IPS-15b (cell line): ENCODE results near the gene IFNA16.
"Not testable (repeated sequence)": the region's sequence is repeated elsewhere in the genome, so short reads cannot be mapped to it uniquely, and the experiment has no call there.

ENCODE experiments used
- H3K27me3 ChIP-seq: one replicate; pipeline ENCODE4 v1.6.1; 2013; ENCODE audit warnings: low read length; ENCODE audit not compliant: control insufficient read depth, insufficient read depth
- H3K36me3 ChIP-seq: one replicate; pipeline ENCODE4 v1.6.1; 2013; ENCODE audit warnings: low read length; ENCODE audit not compliant: control insufficient read depth, insufficient read depth
- H3K4me1 ChIP-seq: one replicate; pipeline ENCODE4 v1.6.1; 2013; ENCODE audit warnings: mild to moderate bottlenecking, low read length; ENCODE audit not compliant: control insufficient read depth, insufficient read depth
- H3K4me3 ChIP-seq: one replicate; pipeline ENCODE4 v1.5.1; 2013; ENCODE audit warnings: low read depth, low read length
- H3K9ac ChIP-seq: one replicate; pipeline ENCODE4 v1.6.1; 2013; ENCODE audit warnings: low read depth, mild to moderate bottlenecking, low read length
- H3K9me3 ChIP-seq: one replicate; pipeline ENCODE4 v1.6.1; 2013; ENCODE audit warnings: mild to moderate bottlenecking, low read length; ENCODE audit not compliant: control insufficient read depth, insufficient read depth

Gene IFNA16

DNA sequence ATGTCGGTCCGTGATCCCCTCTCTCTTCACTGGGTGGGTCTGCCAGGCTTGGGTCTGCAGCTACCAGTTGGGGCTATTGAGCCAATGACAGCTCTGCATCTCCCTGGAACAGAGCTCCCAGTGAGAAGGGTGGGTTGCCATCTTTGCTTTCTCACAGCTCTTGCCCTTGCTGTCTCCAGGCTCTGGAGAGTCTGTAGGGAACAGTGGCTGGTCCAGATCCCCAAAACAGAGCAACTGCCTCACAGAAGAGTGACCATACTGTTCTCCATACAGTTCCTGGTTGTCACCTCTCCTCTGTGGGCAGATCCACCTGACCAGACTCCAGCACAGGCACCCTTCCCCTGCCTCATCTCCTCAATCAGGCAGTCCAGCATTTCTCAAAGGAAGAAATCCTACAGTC lies 16.1 kb upstream of the IFNA16 start:
- H3K9ac ChIP-seq: no peak overlapping the region
- no peaks in the 10 kb centered on the region for H3K9me3 ChIP-seq
- H3K36me3 ChIP-seq: no peaks in the 10 kb centered on the region
- H3K27me3 ChIP-seq: no peaks in the 10 kb centered on the region
- no peaks in the 10 kb centered on the region for H3K4me1 ChIP-seq
- no peak overlapping the region for H3K4me3 ChIP-seq

DNA sequence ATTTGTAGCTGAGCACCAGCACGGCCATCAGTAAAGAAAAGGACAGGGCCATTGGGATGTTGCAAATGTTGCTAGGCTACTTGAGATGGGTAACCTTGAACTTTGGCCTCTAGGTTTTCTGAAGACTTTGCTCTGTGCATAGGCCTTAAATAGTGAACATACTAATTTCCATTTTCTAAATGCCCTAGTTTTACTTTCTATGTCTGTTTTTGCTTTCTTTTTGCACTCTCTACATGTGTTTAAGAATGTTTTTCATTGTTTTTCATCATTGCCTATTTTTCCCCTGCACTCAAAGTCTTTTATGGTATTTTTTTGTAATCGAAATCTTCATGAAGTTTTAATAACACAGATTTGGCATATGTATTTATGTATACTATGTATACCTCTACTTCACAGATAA lies 11.0 kb upstream of the IFNA16 start, which contains the start of gene IFNA17:
IFNA17 (minus strand) TSS at position 101 of the 400 bp plus-strand sequence; CDS start at position 52, 49 bp downstream.
- Histone ChIP-seq H3K9ac (no peak within 1 kb of the TSS), H3K4me1 (no peaks in the 10 kb centered on the region), H3K36me3 (no peaks in the 10 kb centered on the region), H3K27me3 (no peaks in the 10 kb centered on the region), H3K9me3 (no peaks in the 10 kb centered on the region), H3K4me3 (no peak within 1 kb of the TSS)

DNA sequence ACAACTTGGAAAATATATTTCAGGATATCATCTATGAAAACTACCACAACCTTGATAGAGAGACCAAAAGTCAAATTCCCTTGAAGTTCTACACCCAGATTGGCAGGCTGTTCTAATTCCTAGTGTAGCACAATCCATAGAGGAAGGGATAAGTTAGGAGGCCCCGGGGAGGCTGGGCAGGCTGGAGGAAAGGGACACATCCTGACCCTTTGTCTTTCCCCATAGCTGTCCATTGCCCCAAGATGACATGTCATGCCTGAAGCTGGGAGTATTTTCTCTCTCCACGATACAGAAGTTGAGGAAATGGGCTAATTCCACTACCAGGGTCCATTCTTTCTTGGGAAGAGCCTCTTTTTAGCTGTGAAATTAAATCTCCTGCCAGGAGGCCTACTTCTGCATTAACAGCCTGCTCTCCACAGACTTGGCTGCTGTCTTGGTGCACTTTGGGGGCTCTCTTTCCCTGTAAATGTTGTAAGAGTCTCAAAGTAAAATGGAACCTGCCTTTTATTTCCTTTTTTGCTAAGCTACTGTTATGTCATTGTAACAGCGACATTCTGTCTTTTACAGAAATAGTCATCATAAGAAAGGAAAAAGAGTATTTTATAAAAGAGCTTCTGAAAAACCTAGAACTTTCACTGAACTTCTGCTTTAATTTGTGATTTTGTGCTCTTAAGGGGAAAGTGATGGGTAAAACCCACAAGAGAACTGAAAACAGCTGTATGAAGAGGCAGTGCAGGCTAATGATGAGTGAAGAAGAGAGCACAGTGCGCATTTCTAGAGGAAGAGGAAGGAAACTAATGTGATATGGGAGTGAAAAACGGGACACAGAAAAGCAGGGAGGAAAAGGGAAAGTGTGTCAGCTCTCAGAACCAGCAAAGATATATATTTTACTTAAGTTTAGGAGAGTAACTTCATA lies 3.4 kb downstream of the IFNA16 start:
- not testable (repeated sequence) for H3K4me3 ChIP-seq, H3K4me1 ChIP-seq, H3K27me3 ChIP-seq, H3K9ac ChIP-seq, H3K9me3 ChIP-seq, H3K36me3 ChIP-seq

DNA sequence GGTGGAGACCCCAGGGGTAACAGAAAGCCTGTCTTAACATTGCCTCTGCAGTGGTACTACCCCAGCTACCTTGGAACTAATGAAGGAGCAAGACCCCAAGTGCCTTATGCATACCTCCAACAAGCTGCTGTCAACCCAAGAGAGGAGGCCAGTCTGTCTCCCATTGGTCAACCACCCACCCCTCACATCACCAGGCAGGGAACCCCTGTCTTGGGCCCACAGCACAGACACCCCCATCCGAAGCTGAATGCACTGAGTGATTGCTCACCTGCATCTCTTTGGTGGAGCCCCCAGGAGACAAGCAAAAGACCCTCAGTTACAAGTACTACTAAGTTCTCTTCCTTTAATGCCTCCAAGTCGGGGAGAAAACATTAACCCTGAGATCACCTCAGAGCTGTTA lies 5.0 kb downstream of the IFNA16 start:
- not testable (repeated sequence) for H3K27me3 ChIP-seq, H3K36me3 ChIP-seq, H3K9me3 ChIP-seq, H3K9ac ChIP-seq, H3K4me3 ChIP-seq, H3K4me1 ChIP-seq

- H3K9me3 ChIP-seq, H3K27me3 ChIP-seq, H3K9ac ChIP-seq, H3K4me3 ChIP-seq, H3K4me1 ChIP-seq, H3K36me3 ChIP-seq: not testable (repeated sequence)
These were observed 6.3 kb downstream of the IFNA16 start for GRCh38 chr9:21210782-21211181.

DNA sequence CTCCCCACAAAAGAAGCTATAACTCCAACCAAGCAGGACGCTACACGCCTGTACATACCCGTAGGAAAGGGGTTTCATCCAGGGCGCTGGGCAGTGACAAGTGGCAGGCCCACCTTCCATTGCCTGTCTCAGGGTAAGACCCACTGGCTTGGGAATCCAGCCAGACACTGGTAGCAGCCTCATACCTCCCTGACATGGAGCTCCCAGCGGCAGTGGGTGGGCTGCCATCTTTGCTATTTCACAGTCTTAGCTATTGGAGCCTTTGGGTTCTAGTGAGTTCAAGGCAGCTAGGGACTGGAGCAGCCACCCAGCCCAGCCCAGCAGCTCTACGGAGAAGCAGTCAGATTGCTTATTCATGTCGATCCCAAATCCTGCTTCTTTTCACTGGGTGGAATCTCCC lies 6.8 kb downstream of the IFNA16 start:
- H3K4me3 ChIP-seq: no peak overlapping the region
- H3K4me1 ChIP-seq: no peaks in the 10 kb centered on the region
- no peak overlapping the region for H3K9ac ChIP-seq
- no peaks in the 10 kb centered on the region for H3K27me3 ChIP-seq
- H3K36me3 ChIP-seq: no peaks in the 10 kb centered on the region
- no peaks in the 10 kb centered on the region for H3K9me3 ChIP-seq

DNA sequence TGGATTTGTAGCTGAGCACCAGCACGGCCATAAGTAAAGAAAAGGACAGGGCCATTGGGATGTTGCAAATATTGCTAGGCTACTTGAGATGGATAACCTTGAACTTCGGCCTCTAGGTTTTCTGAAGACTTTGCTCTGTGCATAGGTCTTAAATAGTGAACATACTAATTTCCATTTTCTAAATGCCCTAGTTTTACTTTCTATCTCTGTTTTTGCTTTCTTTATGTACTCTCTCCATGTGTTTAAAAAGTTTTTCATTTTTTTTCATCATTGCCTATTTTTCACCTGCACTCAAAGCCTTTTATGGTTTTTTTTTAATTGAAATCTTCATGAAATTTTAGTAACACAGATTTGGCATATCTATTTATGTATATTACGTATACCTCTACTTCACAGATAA lies 10.1 kb downstream of the IFNA16 start, which contains the start of gene IFNA10:
IFNA10 (minus strand) TSS at position 101 of the 400 bp plus-strand sequence; CDS start at position 55, 46 bp downstream.
- H3K27me3 ChIP-seq, H3K4me1 ChIP-seq: not testable (repeated sequence)

GRCh38 chr9:21205204-21205603 lies 11.9 kb downstream of the IFNA16 start:
- Histone ChIP-seq H3K4me1 (no peaks in the 10 kb centered on the region), H3K9me3 (no peaks in the 10 kb centered on the region), H3K36me3 (no peaks in the 10 kb centered on the region), H3K27me3 (no peaks in the 10 kb centered on the region), H3K4me3 (no peak overlapping the region), H3K9ac (no peak overlapping the region)

More for the DNA sequence above, 10.1 kb downstream of the IFNA16 start, which contains the start of gene IFNA10:
- H3K36me3 ChIP-seq, H3K9ac ChIP-seq, H3K9me3 ChIP-seq, H3K4me3 ChIP-seq: not testable (repeated sequence)

GRCh38 chr9:21202105-21202504 lies 15.0 kb downstream of the IFNA16 start, which contains the start of gene IFNA7:
TSS of gene IFNA7 (minus strand) at chr9:21202205. CDS start at chr9:21202165, 40 bp downstream.
- not testable (repeated sequence) for H3K4me3 ChIP-seq, H3K9me3 ChIP-seq, H3K27me3 ChIP-seq, H3K4me1 ChIP-seq, H3K36me3 ChIP-seq, H3K9ac ChIP-seq

DNA sequence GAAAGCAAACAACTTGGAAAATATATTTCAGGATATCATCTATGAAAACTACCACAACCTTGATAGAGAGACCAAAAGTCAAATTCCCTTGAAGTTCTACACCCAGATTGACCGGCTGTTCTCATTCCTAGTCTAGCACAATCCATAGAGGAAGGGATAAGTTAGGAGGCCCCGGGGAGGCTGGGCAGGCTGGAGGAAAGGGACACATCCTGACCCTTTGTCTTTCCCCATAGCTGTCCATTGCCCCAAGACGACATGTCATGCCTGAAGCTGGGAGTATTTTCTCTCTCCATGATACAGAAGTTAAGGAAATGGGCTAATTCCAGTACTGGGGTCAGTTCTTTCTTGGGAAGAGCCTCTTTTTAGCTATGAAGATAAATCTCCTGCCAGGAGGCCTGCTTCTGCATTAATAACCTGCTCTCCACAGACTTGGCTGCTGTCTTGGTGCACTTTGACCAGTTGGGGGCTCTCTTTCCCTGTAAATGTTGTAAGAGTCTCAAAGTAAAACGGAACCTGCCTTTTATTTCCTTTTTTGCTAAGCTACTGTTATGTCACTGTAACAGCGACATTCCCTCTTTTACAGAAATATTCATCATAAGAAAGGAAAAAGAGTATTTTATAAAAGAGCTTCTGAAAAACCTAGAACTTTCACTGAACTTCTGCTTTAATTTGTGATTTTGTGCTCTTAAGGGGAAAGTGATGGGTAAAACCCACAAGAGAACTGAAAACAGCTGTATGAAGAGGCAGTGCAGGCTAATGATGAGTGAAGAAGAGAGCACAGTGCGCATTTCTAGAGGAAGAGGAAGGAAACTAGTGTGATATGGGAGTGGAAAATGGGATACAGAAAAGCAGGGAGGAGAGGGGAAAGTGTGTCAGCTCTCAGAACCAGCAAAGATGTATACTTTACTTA lies 22.0 kb downstream of the IFNA16 start:
- H3K4me1 ChIP-seq, H3K9ac ChIP-seq, H3K36me3 ChIP-seq, H3K4me3 ChIP-seq, H3K9me3 ChIP-seq, H3K27me3 ChIP-seq: not testable (repeated sequence)

DNA sequence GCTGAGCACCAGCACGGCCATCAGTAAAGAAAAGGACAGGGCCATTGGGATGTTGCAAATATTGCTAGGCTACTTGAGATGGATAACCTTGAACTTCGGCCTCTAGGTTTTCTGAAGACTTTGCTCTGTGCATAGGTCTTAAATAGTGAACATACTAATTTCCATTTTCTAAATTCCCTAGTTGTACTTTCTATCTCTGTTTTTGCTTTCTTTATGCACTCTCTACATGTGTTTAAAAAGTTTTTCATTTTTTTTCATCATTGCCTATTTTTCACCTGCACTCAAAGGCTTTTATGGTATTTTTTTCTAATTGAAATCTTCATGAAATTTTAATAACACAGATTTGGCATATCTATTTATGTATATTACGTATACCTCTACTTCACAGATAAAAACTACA lies 29.6 kb downstream of the IFNA16 start, which contains the start of gene IFNA4:
IFNA4 (minus strand) TSS at position 101 of the 400 bp plus-strand sequence; CDS start at position 45, 56 bp downstream.
- H3K9me3 ChIP-seq, H3K9ac ChIP-seq, H3K4me3 ChIP-seq, H3K27me3 ChIP-seq, H3K36me3 ChIP-seq, H3K4me1 ChIP-seq: not testable (repeated sequence)
